Stimulated activated CD4-positive, alpha-beta T cell treated with anti-CD3 and anti-CD28 coated beads, Interleukin-12 subunit alpha, Interleukin-12 subunit beta, amount 100 ng/mL, for 4 hours (primary cell): ENCODE measurements around the gene CCDC86.

Experiments
- DNase-seq: peaks from one replicate; pipeline ENCODE4 v3.0.0-alpha.2; 2020

The CCDC86 gene

GRCh38 chr11:60831501-60832079 lies 10.3 kb upstream of the CCDC86 start:
- no peak for DNase-seq

GRCh38 chr11:60834742-60835533 lies 7.0 kb upstream of the CCDC86 start:
- no peak for DNase-seq

GRCh38 chr11:60835534-60835846 lies 6.4 kb upstream of the CCDC86 start:
- DNase-seq = no peak

DNA sequence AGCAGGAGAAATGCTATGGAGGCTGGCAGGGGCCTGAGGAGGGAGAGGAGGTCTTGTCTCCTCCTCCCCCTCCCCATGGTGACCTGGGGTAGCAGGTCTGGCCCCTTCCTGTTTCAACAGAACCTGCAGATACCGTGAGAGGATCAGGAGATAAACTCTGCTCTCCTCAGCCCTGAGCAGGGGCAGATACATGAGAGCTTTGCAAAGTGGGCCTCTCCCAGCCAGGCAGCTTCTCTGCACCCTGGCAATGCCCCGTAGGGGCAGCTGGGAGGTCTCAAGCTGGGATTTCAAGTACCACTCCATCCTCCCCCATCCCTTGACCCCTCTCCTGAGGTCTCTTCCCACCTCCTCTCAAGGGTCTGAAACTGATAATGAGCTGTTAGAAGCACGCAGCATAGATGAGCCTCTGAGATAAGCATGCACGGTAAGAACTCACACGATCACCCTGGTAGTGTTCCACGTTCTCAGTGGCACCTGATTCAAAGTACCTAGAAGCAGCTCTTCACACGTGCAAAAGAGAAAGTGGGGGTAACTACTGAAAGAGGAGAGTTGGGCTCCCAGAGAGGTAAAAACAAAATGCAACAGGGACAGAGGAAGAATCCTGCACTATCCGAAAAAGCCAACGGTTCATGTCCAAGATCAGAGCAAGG lies 4.9 kb upstream of the CCDC86 start:
- no peak for DNase-seq

DNA sequence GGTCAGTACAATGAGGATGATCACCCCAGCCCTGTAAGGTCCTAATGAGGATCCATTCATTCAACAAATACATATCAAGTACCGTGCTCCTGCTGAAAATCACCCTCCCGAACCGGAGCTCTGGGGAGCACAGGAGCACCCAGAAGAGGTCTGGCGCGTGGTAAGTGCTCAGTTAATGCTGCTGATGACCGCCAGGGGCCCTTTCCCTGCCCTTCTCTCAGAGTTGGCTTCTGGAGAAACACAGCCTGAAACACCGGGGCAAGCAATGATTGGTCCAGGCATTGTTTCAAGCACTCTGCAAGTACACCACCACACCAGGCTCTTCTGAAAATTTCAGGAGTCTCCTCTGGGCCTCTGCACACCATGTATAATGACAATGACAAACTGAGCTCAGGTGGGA lies 3.8 kb upstream of the CCDC86 start:
- no peak for DNase-seq

DNA sequence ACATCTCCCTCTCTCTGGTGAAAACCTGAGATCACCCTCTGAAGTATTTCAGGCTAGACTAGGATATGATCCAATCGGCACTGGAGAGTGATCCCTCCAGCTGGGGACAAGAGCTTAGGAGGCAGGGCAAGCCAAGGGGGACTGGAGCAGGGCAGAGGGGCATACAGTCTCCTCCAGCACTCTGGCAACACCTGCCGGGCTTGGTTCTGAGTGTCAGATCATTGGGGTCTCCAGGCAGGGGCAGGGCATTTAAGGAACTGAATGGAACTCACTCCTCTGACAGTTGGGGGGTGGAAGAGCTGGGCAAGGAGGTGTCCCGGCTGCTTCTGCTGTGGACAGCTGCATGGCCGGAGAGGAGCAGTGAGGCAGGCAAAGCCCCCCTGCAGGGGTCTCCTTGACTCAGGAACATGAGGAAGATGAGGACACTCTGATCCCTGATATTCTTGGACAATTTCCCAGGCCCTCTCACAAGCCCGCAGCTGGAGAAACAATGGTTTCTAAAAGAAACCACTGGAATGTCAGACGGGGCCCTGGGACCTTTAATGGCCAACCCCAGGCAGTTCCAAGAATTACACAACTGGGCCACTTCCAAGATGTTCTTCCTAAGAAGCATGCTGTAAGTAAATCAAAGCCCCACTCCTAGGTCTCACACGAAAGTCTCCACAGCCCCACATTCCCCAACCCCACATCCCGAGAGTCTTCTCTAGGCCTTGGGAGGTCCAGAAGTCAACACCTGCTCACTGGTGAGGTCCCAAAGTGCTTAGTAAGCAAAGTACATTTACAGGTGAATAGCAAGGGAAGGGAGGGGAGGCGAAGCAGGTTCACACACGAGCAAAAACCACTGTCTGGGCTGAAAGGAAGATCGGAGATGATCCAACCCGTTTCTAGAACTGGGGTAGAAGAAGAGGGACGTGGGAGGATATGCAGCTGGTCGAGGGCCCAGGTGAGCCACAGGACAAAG lies 1.2 kb upstream of the CCDC86 start:
- DNase-seq = no peak

- no peak for DNase-seq
Observed at GRCh38 chr11:60842668-60843600, 1.0 kb downstream of the CCDC86 start.

DNA sequence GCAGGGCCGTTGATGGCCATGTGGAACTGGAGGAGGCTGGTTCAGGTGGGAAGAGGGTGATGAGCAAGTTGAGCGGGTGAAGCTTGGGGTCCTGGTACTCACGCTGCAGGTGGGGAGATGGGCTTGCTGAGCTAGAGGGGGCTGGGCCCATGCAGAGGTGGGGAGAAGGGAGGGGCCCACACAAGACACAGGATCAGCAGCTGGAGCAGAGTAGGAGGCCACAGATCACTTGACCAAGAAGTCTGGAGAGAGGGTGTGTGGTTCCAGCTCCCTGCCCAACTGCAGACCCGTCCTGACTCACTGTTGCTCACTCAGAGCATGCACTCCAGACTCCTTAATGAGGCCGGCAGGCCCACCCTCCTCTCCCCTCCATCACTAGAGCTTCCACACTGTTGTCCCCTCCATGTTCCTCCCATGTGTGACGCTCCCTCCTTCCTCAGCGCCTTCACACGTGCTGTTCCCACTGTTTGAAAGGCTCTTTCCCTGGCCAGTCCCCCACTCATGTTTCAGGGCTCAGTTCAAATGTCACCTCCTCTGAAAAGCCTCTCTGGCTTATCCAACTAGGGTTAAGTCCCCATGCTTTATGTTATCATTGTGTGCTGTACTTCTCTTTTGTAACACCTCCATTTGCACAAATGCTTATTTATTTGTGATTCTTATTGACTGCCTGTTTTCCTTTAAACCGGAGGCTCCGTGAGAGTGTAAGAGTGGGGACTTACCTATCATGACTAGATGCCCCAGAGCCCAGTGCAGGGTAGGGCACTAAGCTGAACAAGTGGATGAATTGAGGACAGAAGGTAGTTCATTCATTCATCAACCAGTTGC lies 2.3 kb downstream of the CCDC86 start:
- no peak for DNase-seq

DNA sequence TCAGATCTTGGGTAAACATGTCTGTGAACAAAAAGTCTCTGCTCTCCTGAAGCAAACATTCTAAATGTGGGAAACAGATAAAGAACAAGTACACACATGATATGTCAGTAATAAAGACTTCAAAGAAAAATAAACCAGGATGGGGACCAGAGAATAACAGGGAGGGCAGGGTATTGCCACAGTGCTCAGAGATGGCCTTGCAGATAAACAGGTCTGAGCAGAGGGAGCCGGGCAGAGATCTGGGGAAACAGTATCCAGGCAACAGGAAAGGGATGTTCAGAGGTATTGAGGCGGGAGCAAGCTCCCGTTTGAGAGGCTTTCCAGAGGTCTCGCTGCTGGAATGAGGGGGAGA lies 2.9 kb downstream of the CCDC86 start:
- DNase-seq = no peak

GRCh38 chr11:60845338-60845737 lies 3.4 kb downstream of the CCDC86 start:
- no peak for DNase-seq

DNA sequence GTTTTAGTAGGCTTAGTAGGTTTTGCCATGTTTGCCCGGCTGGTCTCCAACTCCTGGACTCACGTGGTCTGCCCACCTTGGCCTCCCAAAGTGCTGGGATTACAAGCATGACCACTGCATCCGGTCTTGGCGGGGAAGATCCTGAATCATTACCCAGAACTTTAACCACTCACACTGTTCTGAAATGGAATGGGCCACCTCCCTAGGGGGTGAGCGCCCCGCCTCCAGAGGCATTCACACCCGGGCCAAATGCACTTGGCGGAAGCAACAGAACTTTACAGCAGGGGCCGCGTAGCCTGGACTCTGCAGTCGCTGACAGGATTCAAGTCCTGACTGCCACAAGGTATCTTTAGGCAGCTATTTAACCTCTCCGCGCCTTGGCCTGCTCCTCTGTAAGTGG lies 5.4 kb downstream of the CCDC86 start:
- DNase-seq = no peak

GRCh38 chr11:60847896-60848295 lies 6.0 kb downstream of the CCDC86 start:
- DNase-seq = no peak

DNA sequence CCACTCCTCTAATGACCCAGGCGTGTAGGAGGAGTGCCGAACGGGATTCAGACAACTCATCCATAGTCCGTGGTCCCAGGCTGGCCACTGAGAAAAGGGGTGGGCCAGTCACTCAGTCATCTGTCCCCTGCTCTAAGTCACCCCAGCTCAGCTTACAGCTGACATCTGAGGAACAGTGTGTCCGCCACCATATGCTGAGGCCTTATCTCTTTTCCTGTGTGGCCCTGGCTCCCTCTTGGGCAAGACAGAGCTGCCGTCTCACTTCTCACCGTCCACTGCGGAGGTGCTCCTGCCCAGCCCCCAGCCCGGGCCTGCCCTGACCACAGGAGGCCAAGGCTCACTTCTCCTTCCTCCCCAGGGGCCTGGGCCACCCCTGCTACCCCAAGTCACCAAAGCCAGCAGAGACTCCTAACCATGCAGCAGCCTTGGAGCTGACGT lies 6.8 kb downstream of the CCDC86 start:
- no peak for DNase-seq

GRCh38 chr11:60849641-60850520 lies 8.0 kb downstream of the CCDC86 start:
- no peak for DNase-seq

DNA sequence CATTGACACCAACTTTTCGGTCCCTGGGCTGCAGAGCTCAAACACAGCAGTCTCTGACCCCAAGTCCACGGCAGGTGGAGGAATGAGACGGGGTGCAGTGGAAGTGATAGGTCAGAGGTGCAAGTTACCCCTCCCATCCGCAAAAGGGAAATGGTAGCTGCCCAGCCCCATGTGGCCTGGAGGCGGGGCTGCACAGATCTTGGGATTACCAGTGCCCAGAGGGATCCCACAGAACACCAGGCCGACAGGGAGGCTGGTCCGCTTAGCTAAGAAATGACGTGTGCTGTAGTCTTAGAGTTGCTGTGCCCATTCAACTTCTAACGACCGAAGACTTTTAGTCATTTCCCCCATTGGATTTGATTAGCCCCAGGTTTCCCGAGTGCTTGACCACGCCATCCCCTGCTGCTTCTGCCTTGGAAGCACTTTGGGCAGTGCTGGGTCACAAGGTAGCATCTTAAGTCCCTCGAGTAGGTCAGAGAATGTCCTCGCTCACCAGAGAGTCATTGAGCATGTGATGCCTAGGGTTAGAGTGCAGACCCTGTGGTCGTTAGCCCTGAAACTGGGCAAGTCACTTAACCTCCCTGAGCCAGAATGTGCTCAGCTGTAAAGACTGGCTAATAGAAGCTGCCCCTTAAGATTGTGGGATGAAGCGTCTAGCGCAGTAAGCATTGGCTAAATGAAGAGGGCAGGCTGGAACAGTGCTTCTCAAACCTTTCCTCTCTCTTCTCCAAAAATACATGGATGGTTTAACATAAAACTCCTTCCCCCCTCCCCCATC lies 9.6 kb downstream of the CCDC86 start:
- no peak for DNase-seq

DNA sequence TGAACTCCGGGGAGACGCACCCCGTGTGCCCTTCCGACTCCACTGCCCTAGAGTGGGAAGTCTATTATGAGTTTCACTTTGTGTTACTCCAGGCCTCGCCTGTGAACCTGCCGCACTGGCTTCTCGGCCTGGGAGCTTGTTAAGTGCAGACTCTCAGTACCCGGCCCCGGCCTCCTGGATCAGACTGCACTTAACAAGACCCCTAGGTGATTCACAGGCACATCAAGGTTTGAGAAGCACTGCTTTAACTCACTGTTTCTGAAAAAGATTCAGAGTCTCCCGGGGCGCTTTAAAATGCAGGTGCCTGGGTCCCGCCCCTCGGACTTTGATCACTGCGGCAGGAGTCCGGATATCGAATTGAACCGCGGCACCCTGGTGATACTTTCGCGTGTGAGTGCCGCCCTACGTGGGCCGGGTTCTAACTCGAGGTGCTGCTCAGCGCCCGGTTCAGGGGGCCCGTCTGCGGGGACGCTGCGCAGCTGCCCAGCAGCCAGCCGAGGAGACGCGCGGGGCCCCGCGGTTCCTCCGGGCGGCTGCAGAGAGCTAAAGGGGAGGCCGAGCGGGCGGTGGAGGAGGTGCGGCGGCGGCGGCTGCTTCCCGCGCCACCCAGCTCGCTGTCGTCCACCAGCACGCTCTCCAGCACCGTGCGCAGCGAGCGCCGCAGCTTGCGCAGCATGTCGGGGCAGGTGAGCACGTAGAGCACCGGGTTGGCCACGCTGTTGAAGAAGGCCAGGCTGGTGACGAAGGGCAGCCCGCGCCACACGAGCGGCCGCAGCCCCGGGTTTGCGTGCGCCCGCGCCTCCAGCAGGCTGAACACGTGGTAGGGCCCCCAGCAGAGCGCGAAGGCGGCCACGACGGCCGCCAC lies 10.4 kb downstream of the CCDC86 start:
- DNase-seq = no peak

GRCh38 chr11:60852982-60853950 lies 11.4 kb downstream of the CCDC86 start:
- DNase-seq = no peak
